Trophoblast cell (in vitro differentiated cells and primary cell): ENCODE measurements around the gene SDK2.
A peak's percentile ranks its signal among the peaks of the same experiment; 100 is the strongest.

Experiments
- DNase-seq, 2 donors: peaks; one replicate each; pipeline ENCODE4 v3.0.0-alpha.2; 2016
- H2AFZ ChIP-seq: 2 replicates; pipeline ENCODE4 v1.6.1; 2013; ENCODE audit warnings: low read length, moderate library complexity, mild to moderate bottlenecking; ENCODE audit not compliant: insufficient read depth, poor library complexity
- H2AK5ac ChIP-seq: 2 replicates; pipeline ENCODE4 v1.6.1; 2013; ENCODE audit warnings: mild to moderate bottlenecking, low read length
- H2BK120ac ChIP-seq: 2 replicates; pipeline ENCODE4 v1.6.1; 2013; ENCODE audit warnings: low read length, mild to moderate bottlenecking, moderate library complexity; ENCODE audit not compliant: insufficient read depth, poor library complexity
- H2BK12ac ChIP-seq: 2 replicates; pipeline ENCODE4 v1.6.1; 2013; ENCODE audit warnings: mild to moderate bottlenecking, low read length, moderate library complexity
- H2BK5ac ChIP-seq: 2 replicates; pipeline ENCODE4 v1.6.1; 2013; ENCODE audit warnings: low read length, low read depth, moderate library complexity, mild to moderate bottlenecking; ENCODE audit not compliant: poor library complexity
- H3K14ac ChIP-seq: 2 replicates; pipeline ENCODE4 v1.6.1; 2013; ENCODE audit warnings: mild to moderate bottlenecking, low read length
- H3K18ac ChIP-seq: 2 replicates; pipeline ENCODE4 v1.6.1; 2013; ENCODE audit warnings: mild to moderate bottlenecking, low read length
- H3K23ac ChIP-seq: 2 replicates; pipeline ENCODE4 v1.6.1; 2013; ENCODE audit warnings: low read length
- H3K27ac ChIP-seq: 2 replicates; pipeline ENCODE4 v1.5.1; 2013; ENCODE audit warnings: low read depth, mild to moderate bottlenecking, inconsistent platforms, low read length, moderate library complexity
- H3K27me3 ChIP-seq: 2 replicates; pipeline ENCODE4 v1.6.1; 2013; ENCODE audit warnings: inconsistent platforms, mild to moderate bottlenecking, low read length, moderate library complexity; ENCODE audit not compliant: insufficient read depth
- H3K36me3 ChIP-seq, 2 experiments: 1 replicate in 1 of 2; 2 replicates in 1 of 2; pipeline ENCODE4 v1.6.1; 2013; ENCODE audit warnings: low read length in 2 of 2, mild to moderate bottlenecking in 2 of 2, moderate library complexity in 1 of 2; ENCODE audit not compliant: insufficient read depth in 2 of 2, control insufficient read depth in 1 of 2
- H3K4ac ChIP-seq: 2 replicates; pipeline ENCODE4 v1.6.1; 2013; ENCODE audit warnings: low read depth, mild to moderate bottlenecking, low read length, moderate library complexity
- H3K4me1 ChIP-seq, 2 experiments: 1 replicate in 1 of 2; 2 replicates in 1 of 2; pipeline ENCODE4 v1.6.1; 2013; ENCODE audit warnings: low read length in 2 of 2, mild to moderate bottlenecking in 2 of 2, moderate library complexity in 1 of 2; ENCODE audit not compliant: insufficient read depth in 2 of 2, control insufficient read depth in 1 of 2
- H3K4me2 ChIP-seq: 2 replicates; pipeline ENCODE4 v1.6.1; 2013; ENCODE audit warnings: inconsistent platforms, mild to moderate bottlenecking, low read length, moderate library complexity
- H3K4me3 ChIP-seq: 2 replicates; pipeline ENCODE4 v1.5.1; 2013; ENCODE audit warnings: mild to moderate bottlenecking, low read depth, low read length, inconsistent platforms
- H3K79me1 ChIP-seq: one replicate; pipeline ENCODE4 v1.6.1; 2013; ENCODE audit warnings: low read length
- H3K79me2 ChIP-seq: 2 replicates; pipeline ENCODE4 v1.6.1; 2013; ENCODE audit warnings: low read length, mild to moderate bottlenecking; ENCODE audit not compliant: control insufficient read depth, insufficient read depth, poor library complexity
- H3K9ac ChIP-seq: 2 replicates; pipeline ENCODE4 v1.6.1; 2013; ENCODE audit warnings: mild to moderate bottlenecking, low read length
- H3K9me3 ChIP-seq: 2 replicates; pipeline ENCODE4 v1.6.1; 2013; ENCODE audit warnings: low read depth, mild to moderate bottlenecking, control low read depth, inconsistent platforms, low read length; ENCODE audit not compliant: insufficient read depth
- H4K12ac ChIP-seq: 2 replicates; pipeline ENCODE4 v1.6.1; 2013; ENCODE audit warnings: low read depth, mild to moderate bottlenecking, low read length, moderate library complexity
- H4K8ac ChIP-seq: 2 replicates; pipeline ENCODE4 v1.6.1; 2013; ENCODE audit warnings: low read depth, mild to moderate bottlenecking, low read length, moderate library complexity
- H4K91ac ChIP-seq: one replicate; pipeline ENCODE4 v1.6.1; 2013; ENCODE audit warnings: low read depth, mild to moderate bottlenecking, low read length, moderate library complexity
- WGBS: extraction: QIAGEN DNeasy Blood & Tissue Kit; methylation state at CpG from one replicate; pipeline ENCODE4 v1.1.7; 2013; ENCODE audit warnings: missing lambda C conversion rate; ENCODE audit not compliant: insufficient read length, insufficient coverage; ENCODE audit errors: extremely low coverage; 5-methylcytosine and 5-hydroxymethylcytosine counted together

SDK2 gene

GRCh38 chr17:73284906-73285602, 359.2 kb downstream of the SDK2 start:
- Histone ChIP-seq H3K79me2 (peaks cover 4% of the 10 kb centered on the region), H2BK120ac (no peak overlapping the region), H3K4me2 (no peak overlapping the region), H2AK5ac (no peak overlapping the region), H3K4me3 (no peak overlapping the region), H3K23ac (no peak overlapping the region), H2AFZ (no peak overlapping the region), H2BK5ac (no peak overlapping the region), H4K8ac (no peak overlapping the region), H3K36me3 (peaks cover 33 to 36% of the 10 kb centered on the region in 2 experiments), H3K4ac (no peak overlapping the region), H4K12ac (no peak overlapping the region), H3K27me3 (no peaks in the 10 kb centered on the region), H3K9ac (no peak overlapping the region), H3K4me1 (peaks cover 14 to 19% of the 10 kb centered on the region in 2 experiments), H3K14ac (no peak overlapping the region), H3K27ac (no peak overlapping the region), H3K18ac (peak overlapping the region; percentile 27), H3K9me3 (peaks cover 2% of the 10 kb centered on the region), H2BK12ac (no peak overlapping the region), H4K91ac (no peak overlapping the region), H3K79me1 (no peaks in the 10 kb centered on the region)
- WGBS, result no CpG with 5 or more reads among the region's 20 CpGs
- DNase-seq, result no peak
